ENCODE data around the gene EYA2.

The EYA2 gene

DNA sequence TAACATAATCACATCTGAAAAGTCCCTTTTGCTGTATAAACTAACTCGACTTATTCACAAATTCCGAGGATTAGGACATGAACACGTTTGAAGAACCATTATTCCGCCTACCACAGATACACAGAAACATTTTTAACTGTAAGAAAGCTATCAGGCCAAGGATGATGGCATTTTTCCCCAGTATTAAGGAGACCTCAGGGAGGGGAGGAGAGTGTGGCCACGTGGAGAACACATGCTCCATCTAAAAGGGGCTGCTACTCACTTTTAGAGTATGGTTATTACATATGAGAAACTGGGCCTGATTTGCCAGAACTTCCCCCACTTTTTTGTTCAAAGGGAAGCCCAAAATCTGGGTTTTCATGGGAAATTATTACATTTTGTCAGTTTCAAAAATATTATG is 153.4 kb downstream of the EYA2 start:
- DNase-seq (ENCODE audit: low read depth), result no peak
- TF ChIP-seq, protein P1, sequence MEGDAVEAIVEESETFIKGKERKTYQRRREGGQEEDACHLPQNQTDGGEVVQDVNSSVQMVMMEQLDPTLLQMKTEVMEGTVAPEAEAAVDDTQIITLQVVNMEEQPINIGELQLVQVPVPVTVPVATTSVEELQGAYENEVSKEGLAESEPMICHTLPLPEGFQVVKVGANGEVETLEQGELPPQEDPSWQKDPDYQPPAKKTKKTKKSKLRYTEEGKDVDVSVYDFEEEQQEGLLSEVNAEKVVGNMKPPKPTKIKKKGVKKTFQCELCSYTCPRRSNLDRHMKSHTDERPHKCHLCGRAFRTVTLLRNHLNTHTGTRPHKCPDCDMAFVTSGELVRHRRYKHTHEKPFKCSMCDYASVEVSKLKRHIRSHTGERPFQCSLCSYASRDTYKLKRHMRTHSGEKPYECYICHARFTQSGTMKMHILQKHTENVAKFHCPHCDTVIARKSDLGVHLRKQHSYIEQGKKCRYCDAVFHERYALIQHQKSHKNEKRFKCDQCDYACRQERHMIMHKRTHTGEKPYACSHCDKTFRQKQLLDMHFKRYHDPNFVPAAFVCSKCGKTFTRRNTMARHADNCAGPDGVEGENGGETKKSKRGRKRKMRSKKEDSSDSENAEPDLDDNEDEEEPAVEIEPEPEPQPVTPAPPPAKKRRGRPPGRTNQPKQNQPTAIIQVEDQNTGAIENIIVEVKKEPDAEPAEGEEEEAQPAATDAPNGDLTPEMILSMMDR (IDR thresholded peaks at IDR 0.05; ENCODE audit: insufficient read depth, low read depth, low read length, missing control alignments), result no peak
- H3K4me3 ChIP-seq (ENCODE audit: low read length), result no peak overlapping the region

DNA sequence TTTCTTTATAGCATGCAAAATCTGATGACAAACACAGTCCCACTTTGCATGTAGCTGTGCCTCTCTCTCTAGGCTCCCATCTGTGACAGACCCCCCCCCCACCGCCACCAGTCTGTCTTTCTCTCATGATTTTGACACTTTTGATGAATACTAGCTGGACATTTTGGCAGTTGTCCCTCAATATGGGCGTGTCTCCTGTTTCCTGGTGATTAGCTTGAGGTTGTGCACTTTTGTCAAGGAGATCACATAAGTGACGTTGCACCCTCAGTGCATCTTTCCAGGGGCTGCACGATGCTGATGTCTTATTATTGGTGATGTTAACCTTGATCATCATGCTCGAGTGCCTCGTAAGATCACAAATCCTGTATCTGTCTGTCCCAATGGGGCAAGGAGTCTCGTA is 155.1 kb downstream of the EYA2 start:
- no peak for DNase-seq (ENCODE audit: low read depth)

DNA sequence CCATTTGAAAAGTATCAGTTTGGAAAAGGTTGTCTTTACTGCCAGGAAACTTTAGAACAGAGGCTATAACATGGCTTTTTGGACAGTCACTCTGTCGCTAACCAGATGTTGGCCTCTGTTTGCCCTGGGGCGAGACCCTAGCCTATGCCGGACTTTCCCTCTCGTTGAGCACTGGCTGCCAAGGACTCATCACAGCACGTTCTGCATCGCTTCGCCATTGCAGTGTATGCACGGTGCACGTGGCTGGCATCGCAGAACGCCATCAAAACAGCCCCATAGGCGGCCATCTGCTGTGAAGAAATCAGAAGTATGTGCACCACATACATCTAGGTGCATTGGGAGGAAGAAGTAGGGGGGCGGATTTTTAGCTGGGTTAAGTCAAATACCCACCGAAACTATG is 156.4 kb downstream of the EYA2 start:
- H3K4me3 ChIP-seq (ENCODE audit: low read length), result no peak overlapping the region
- DNase-seq (ENCODE audit: low read depth), result no peak
- TF ChIP-seq, protein P1 (IDR thresholded peaks at IDR 0.05; ENCODE audit: insufficient read depth, low read depth, low read length, missing control alignments), result no peak

More for the DNA sequence above, 155.1 kb downstream of the EYA2 start:
- TF ChIP-seq, protein P1 (IDR thresholded peaks at IDR 0.05; ENCODE audit: insufficient read depth, low read depth, low read length, missing control alignments), result no peak
- H3K4me3 ChIP-seq (ENCODE audit: low read length), result no peak overlapping the region

DNA sequence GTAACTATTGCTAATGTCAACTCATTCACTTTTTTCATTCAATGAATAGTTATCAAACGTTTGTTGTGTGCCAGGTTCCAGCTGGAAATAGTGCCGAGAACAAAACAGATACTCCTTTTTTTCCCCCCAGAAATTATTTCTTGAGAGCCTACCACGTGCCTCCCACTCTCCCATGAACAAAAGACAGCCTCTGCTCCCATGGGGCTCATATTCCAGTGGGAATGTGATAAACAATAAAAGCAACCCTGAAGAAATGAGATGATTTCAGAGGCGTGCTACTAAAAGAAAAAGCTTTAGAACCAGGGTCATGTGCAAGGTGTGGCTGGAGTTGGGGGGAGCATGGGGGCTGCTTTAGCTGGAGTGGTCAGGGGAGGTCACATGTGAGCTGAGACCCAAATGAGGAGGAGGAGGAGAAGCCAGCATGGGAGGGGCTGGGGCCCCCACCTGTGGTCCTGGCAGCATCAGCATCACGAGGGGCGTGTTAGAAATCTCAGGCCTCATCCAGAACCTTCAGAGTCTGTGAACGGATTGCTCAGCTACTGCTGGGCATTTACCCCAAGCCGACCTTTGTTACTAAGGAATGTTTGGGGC is 157.4 kb downstream of the EYA2 start:
- TF ChIP-seq, protein P1 (IDR thresholded peaks at IDR 0.05; ENCODE audit: insufficient read depth, low read depth, low read length, missing control alignments), result no peak
- H3K4me3 ChIP-seq (ENCODE audit: low read length), result no peak overlapping the region
- DNase-seq (ENCODE audit: low read depth), result no peak

DNA sequence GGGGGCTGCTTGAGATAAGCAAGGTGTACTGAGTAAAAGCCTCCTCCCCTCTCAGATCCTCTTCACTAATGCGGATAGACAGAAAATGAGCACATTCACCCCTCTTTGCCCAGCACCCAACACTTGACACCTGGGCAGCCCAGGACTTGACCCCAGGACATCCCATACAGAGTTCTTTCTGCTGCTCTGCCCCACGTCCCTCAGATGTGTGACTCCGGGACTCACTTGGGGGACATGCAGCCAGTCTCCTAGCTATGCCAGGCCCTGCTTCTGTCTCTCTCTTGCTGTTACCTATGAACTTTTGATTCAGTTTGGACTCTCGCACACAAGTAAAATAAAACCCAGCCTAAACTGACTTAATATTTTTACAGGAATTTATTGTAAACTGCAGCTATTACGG is 159.9 kb downstream of the EYA2 start:
- TF ChIP-seq, protein P1 (IDR thresholded peaks at IDR 0.05; ENCODE audit: insufficient read depth, low read depth, low read length, missing control alignments), result no peak
- DNase-seq (ENCODE audit: low read depth), result no peak
- H3K4me3 ChIP-seq (ENCODE audit: low read length), result no peak overlapping the region

DNA sequence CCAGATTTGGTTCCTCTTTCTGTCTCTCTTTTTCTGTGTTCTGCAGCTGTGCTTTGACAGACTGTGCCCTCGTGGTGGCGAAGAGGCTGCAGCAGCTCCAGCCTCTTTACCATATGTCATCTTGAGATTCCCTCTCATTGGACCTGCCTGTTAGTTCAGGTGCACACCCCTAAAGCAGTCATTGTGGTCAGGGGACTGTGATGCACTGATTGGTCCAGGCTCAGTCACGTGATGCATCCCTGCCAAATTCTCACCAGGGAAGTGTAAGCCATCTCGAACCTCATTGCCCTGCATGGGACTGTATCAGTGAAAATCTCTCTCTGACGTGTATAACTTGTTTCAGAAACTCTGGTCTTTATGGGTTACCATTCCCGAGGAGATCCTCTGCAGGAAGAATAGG is 160.3 kb downstream of the EYA2 start:
- no peak overlapping the region for H3K4me3 ChIP-seq (ENCODE audit: low read length)
- no peak for DNase-seq (ENCODE audit: low read depth)
- TF ChIP-seq, protein P1 (IDR thresholded peaks at IDR 0.05; ENCODE audit: insufficient read depth, low read depth, low read length, missing control alignments), result no peak

DNA sequence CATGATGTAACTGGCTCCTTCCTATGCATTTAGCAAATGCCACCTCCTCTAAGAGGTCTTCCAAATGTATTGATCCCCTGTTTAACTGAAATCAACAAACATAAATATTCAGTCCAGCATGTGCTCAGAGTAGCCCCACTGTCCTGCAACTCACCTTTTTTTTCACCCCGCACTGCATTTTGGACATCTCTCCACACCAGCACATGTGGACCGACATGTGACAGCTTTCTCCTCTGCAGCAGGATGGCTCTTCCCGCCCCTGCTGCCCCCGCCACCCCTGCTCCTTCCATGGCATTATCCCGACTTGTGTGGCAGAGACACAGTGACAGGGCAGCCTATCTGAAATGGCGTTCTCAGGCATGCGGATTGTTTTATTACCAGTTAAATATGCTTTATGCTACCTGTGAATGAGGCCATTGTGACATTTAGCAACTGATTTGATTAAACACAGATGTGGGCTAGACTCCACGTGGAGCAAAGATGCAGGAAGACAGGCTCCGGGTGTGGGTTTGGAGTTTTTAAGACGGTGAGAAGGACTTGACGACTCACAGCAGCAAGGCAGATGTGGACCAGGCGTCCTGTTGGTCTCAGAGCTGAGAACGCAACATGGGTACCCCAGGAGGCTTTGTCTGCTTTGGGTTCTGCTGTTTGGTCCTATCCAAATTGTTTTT is 161.2 kb downstream of the EYA2 start:
- DNase-seq (ENCODE audit: low read depth), result no peak
- TF ChIP-seq, protein P1 (IDR thresholded peaks at IDR 0.05; ENCODE audit: insufficient read depth, low read depth, low read length, missing control alignments), result no peak

More for the DNA sequence above, 161.2 kb downstream of the EYA2 start:
- no peak overlapping the region for H3K4me3 ChIP-seq (ENCODE audit: low read length)

Data from epithelial cell of esophagus (primary cell).